ENCODE measurements around the gene LRP4.
A peak's percentile ranks its signal among the peaks of the same experiment; 100 is the strongest.

The LRP4 gene

GRCh38 chr11:46858920-46859546 is 59.3 kb downstream of the LRP4 start:
- no peak for DNase-seq (ENCODE audit: low read depth, low spot score)
- H3K4me3 ChIP-seq (ENCODE audit: low read length): no peak overlapping the region

- no peak overlapping the region for H3K4me3 ChIP-seq (ENCODE audit: low read length)
- no peak for DNase-seq (ENCODE audit: low read depth, low spot score)
These were observed 60.7 kb downstream of the LRP4 start for GRCh38 chr11:46857666-46858065.

GRCh38 chr11:46856605-46857343 is 61.6 kb downstream of the LRP4 start:
- H3K4me3 ChIP-seq (ENCODE audit: low read length): no peak overlapping the region
- DNase-seq (ENCODE audit: low read depth, low spot score): no peak

GRCh38 chr11:46855863-46856262 is 62.5 kb downstream of the LRP4 start:
- no peak overlapping the region for H3K4me3 ChIP-seq (ENCODE audit: low read length)
- no peak for DNase-seq (ENCODE audit: low read depth, low spot score)

- DNase-seq (ENCODE audit: low read depth, low spot score): no peak
- no peak overlapping the region for H3K4me3 ChIP-seq (ENCODE audit: low read length)
These were observed 63.2 kb downstream of the LRP4 start for GRCh38 chr11:46855167-46855566.

- DNase-seq (ENCODE audit: low read depth, low spot score): peak; percentile 16
- H3K4me3 ChIP-seq (ENCODE audit: low read length): no peak overlapping the region
These were observed 67.4 kb downstream of the LRP4 start for GRCh38 chr11:46850829-46851380.

- no peak overlapping the region for H3K4me3 ChIP-seq (ENCODE audit: low read length)
- DNase-seq (ENCODE audit: low read depth, low spot score): no peak
These were observed 68.7 kb downstream of the LRP4 start for GRCh38 chr11:46849631-46850030.

GRCh38 chr11:46846510-46846830 is 71.9 kb downstream of the LRP4 start:
- DNase-seq (ENCODE audit: low read depth, low spot score): no peak
- peak overlapping the region; percentile 95 for H3K4me3 ChIP-seq (ENCODE audit: low read length)

- peak within 1 kb of the TSS; percentile 95 for H3K4me3 ChIP-seq (ENCODE audit: low read length)
- DNase-seq (ENCODE audit: low read depth, low spot score): peak; percentile 83
These were observed 72.4 kb downstream of the LRP4 start, which contains the start of gene CKAP5 for GRCh38 chr11:46845740-46846509. CKAP5 (minus strand) TSS chr11:46846280; CDS start chr11:46821231, 25,049 bp downstream.

- DNase-seq (ENCODE audit: low read depth, low spot score): peak; percentile 16
- H3K4me3 ChIP-seq (ENCODE audit: low read length): peak overlapping the region; percentile 95
These were observed 73.0 kb downstream of the LRP4 start for GRCh38 chr11:46845440-46845739.

- H3K4me3 ChIP-seq (ENCODE audit: low read length): no peak overlapping the region
- no peak for DNase-seq (ENCODE audit: low read depth, low spot score)
These were observed 78.2 kb downstream of the LRP4 start for GRCh38 chr11:46840116-46840515.

GRCh38 chr11:46838501-46838900 is 79.8 kb downstream of the LRP4 start:
- DNase-seq (ENCODE audit: low read depth, low spot score): no peak
- no peak overlapping the region for H3K4me3 ChIP-seq (ENCODE audit: low read length)

GRCh38 chr11:46837860-46838259 is 80.5 kb downstream of the LRP4 start:
- DNase-seq (ENCODE audit: low read depth, low spot score): no peak
- no peak overlapping the region for H3K4me3 ChIP-seq (ENCODE audit: low read length)

GRCh38 chr11:46836870-46837269 is 81.5 kb downstream of the LRP4 start:
- no peak overlapping the region for H3K4me3 ChIP-seq (ENCODE audit: low read length)
- no peak for DNase-seq (ENCODE audit: low read depth, low spot score)

- no peak for DNase-seq (ENCODE audit: low read depth, low spot score)
- no peak overlapping the region for H3K4me3 ChIP-seq (ENCODE audit: low read length)
These were observed 81.9 kb downstream of the LRP4 start for GRCh38 chr11:46836431-46836830.

GRCh38 chr11:46835897-46836296 is 82.5 kb downstream of the LRP4 start:
- no peak for DNase-seq (ENCODE audit: low read depth, low spot score)
- no peak overlapping the region for H3K4me3 ChIP-seq (ENCODE audit: low read length)

- H3K4me3 ChIP-seq (ENCODE audit: low read length): no peak overlapping the region
- DNase-seq (ENCODE audit: low read depth, low spot score): no peak
These were observed 83.5 kb downstream of the LRP4 start for GRCh38 chr11:46834821-46835220.

GRCh38 chr11:46832511-46833214 is 85.7 kb downstream of the LRP4 start:
- no peak overlapping the region for H3K4me3 ChIP-seq (ENCODE audit: low read length)
- DNase-seq (ENCODE audit: low read depth, low spot score): no peak

GRCh38 chr11:46827995-46828394 is 90.4 kb downstream of the LRP4 start:
- no peak overlapping the region for H3K4me3 ChIP-seq (ENCODE audit: low read length)
- DNase-seq (ENCODE audit: low read depth, low spot score): no peak
